ENCODE data around the gene CUEDC1.
"Not testable (repeated sequence)": the region's sequence is repeated elsewhere in the genome, so short reads cannot be mapped to it uniquely, and the experiment has no call there.

The CUEDC1 gene

DNA sequence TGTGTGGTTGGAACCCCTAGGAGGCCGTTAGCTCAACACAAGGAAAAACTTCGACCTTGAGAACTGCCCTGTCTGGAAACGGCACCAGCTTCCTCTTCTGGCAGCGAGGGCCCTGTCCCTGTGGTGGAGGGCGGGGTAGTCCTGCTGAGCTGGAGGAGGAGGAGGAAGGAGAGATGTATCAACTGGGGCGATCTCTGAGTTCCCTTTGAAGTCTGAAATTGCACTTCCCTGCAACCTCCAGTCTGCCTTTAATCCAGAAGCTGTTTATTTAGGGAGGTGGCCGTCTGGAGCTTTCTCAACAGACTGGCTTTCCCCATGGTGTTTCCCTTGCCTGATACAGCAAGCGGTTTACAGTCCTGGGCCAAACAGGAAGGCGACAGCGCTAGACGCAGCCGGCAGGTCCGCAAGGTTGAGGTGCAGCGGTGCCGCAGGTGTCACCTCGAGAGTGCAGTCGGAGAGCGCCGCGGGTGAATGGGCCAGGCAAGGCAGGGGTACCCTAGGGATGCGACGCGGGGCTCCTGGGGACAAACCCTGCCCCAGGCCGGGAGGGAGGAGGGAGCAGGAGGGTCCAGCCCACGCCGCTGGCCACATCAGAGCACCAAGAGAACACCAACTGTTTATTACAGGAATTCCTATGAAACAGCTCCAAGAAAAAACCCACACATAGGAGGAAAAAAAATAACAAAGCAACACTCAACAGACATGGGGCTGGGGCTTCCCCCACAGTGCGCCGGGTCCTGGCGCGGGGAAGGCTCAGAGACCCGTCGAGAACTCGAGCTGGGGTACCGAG lies 94.0 kb downstream of the CUEDC1 start:
- no peak for DNase-seq (ENCODE audit: low read depth, low spot score)

- DNase-seq (ENCODE audit: low read depth, low spot score), result no peak
Measured at GRCh38 chr17:57860414-57860999, 94.7 kb downstream of the CUEDC1 start.

GRCh38 chr17:57859601-57860413 lies 95.4 kb downstream of the CUEDC1 start:
- DNase-seq (ENCODE audit: low read depth, low spot score), result no peak

DNA sequence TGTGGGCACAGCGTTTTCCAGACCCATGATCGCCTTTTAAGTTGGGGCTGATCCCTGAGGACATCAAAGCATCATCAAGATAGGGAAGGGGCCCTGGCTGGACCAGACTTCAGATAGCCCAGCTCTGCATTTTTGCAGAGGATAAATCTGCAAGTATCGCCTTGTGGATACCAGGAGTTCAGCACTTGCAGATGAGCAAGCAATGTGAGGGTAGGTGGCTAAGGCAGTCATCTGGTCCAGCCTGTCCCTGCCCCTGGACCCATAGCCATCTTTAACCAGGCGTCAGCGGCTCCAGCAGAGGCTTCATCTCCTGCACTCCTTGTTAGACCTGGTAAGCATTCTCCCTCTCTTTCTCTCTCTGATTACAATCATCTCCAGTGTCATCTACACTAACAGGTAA lies 96.4 kb downstream of the CUEDC1 start:
- no peak for DNase-seq (ENCODE audit: low read depth, low spot score)

GRCh38 chr17:57856792-57857620 lies 98.2 kb downstream of the CUEDC1 start:
- DNase-seq (ENCODE audit: low read depth, low spot score), result no peak

- DNase-seq (ENCODE audit: low read depth, low spot score), result no peak
Measured at GRCh38 chr17:57855391-57856035, 99.7 kb downstream of the CUEDC1 start.

- DNase-seq (ENCODE audit: low read depth, low spot score), result no peak
Measured at GRCh38 chr17:57853695-57854094, 101.5 kb downstream of the CUEDC1 start.

GRCh38 chr17:57852955-57853328 lies 102.3 kb downstream of the CUEDC1 start:
- DNase-seq (ENCODE audit: low read depth, low spot score), result no peak

DNA sequence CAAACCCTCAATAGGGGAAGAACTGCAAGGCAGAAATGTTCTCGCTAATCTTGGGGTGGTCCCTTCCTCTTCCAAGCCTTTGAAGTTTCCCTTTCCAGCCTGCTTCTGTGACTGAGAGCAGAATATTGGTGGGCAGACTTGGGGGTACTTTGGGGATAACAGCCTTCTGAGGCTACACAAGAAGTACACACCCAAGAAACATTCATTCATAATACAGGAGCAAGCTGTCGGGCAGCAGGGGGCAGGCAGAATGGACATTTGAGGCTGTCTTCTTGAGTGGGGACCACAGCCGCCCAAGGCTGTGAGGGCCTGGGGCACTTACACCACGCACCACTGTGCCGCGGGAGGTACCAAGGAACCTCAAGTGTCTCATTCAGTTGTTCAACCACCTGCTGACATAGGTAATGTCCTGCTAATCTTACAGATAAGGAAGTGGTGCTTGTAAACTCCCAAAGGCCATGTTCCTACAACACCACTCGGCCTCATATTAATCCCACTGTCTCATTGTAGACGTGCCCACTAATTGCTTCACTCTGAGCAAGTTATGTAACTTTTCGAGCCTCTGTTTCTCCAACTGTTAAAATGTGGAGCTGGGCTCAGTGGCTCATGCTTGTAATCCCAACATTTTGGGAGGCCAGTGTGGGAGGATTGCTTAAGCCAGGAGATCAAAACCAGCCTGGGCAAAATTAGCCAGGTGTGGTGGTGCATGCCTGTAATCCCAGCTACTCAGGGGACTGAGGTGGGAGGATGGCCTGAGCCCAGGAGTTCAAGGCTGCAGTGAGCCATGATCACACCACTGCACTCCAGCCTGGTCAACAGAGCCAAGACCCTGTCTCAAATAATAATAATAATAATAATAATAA lies 102.9 kb downstream of the CUEDC1 start:
- no peak for DNase-seq (ENCODE audit: low read depth, low spot score)

- peak; percentile 94 for DNase-seq (ENCODE audit: low read depth, low spot score)
Measured at GRCh38 chr17:57849874-57850754, 105.1 kb downstream of the CUEDC1 start, which contains the start of gene MRPS23. Gene MRPS23, minus strand, starts transcription at chr17:57850044. Its CDS starts 34 bp downstream, at chr17:57850010.

GRCh38 chr17:57849163-57849873 lies 105.9 kb downstream of the CUEDC1 start:
- DNase-seq (ENCODE audit: low read depth, low spot score), result no peak

DNA sequence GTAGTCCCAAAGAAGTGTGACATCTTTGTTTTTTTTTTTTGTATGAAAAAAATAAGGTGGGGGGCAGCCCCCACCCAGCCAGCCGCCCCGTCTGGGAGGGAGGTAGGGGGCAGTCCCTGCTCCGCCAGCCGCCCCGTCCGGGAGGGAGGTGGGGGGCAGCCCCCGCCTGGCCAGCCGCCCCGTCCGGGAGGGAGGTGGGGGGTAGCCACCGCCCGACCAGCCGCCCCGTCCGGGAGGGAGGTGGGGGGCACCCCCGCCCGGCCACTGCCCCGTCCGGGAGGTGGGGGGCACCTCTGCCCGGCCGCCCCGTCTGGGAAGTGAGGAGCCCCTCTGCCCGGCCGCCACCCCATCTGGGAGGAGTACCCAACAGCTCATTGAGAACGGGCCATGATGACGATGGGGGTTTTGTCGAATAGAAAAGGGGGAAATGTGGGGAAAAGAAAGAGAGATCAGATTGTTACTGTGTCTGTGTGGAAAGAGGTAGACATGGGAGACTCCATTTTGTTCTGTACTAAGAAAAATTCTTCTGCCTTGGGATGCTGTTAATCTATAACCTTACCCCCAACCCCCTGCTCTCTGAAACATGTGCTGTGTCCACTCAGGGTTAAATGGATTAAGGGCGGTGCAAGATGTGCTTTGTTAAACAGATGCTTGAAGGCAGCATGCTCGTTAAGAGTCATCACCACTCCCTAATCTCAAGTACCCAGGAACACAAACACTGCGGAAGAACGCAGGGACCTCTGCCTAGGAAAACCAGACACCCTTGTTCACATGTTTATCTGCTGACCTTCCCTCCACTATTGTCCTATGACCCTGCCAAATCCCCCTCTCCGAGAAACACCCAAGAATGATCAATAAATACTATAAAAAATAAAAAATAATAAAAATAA lies 108.9 kb downstream of the CUEDC1 start:
- DNase-seq (ENCODE audit: low read depth, low spot score), result not testable (repeated sequence)

- no peak for DNase-seq (ENCODE audit: low read depth, low spot score)
Measured at GRCh38 chr17:57842280-57842679, 112.9 kb downstream of the CUEDC1 start.

- DNase-seq (ENCODE audit: low read depth, low spot score), result no peak
Measured at GRCh38 chr17:57839571-57839923, 115.7 kb downstream of the CUEDC1 start.

- no peak for DNase-seq (ENCODE audit: low read depth, low spot score)
Measured at GRCh38 chr17:57838857-57839570, 116.2 kb downstream of the CUEDC1 start.

GRCh38 chr17:57838453-57838852 lies 116.8 kb downstream of the CUEDC1 start:
- no peak for DNase-seq (ENCODE audit: low read depth, low spot score)
